Measurements from ENCODE around the gene SP6.

DNA sequence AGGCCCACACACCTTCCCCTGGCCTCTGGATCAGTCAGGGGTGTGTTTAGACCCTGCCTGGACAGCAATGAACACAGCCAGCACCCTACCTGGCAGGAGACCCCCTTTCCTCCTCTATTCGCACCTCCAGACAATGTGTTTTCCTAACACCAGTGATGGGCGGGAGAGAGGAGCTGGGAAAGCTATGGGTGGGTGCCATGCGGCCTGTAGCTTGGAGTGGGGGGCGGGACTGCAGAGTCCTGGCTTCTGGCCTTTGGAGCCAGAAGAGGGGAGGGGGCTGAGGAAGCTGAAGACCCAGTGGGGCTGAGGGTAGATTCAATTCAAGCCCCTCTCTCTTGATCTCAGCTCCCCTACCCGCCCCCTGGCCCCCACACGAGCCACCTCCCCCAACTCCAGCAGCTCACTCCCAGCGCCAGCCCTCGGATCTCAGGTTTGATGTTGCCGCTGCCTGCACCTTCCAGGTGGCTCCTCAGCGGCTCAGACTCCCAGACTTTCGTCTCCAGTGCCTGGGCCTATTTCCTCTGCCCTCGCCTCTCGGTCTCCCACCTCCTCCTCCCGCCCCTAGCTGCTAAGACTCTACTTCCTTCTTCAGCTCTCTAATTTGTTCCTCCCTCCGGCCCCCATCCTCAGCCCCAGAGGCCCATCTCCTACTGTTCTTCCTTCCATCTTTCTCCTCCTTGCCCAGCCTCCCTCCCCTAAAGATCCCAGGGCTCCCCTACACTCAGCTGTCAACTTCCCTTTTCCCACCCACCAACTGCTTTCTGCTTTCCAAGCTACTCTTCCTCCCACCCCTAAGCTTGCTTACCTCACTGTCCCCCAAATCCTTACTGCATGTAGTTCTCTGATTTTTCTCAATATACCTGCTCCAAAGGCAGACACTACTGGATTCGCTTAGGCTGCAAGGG is 6.8 kb upstream of the SP6 start:
- TF ChIP-seq, protein P1, sequence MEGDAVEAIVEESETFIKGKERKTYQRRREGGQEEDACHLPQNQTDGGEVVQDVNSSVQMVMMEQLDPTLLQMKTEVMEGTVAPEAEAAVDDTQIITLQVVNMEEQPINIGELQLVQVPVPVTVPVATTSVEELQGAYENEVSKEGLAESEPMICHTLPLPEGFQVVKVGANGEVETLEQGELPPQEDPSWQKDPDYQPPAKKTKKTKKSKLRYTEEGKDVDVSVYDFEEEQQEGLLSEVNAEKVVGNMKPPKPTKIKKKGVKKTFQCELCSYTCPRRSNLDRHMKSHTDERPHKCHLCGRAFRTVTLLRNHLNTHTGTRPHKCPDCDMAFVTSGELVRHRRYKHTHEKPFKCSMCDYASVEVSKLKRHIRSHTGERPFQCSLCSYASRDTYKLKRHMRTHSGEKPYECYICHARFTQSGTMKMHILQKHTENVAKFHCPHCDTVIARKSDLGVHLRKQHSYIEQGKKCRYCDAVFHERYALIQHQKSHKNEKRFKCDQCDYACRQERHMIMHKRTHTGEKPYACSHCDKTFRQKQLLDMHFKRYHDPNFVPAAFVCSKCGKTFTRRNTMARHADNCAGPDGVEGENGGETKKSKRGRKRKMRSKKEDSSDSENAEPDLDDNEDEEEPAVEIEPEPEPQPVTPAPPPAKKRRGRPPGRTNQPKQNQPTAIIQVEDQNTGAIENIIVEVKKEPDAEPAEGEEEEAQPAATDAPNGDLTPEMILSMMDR (IDR thresholded peaks at IDR 0.05), result no peak
- TF ChIP-seq POLR2A (IDR thresholded peaks at IDR 0.05), result no peak
